Measurements from ENCODE around the gene GTF2A1L. TPM values are rescaled to one million over a fixed set of nuclear protein-coding genes. Genes with fewer than 3 reads are reported as not detected.

GTF2A1L gene
- total and polyA plus RNA-seq, 10 donors: 0.06 to 4.7 (median 0.94) TPM; not detected in 1

DNA sequence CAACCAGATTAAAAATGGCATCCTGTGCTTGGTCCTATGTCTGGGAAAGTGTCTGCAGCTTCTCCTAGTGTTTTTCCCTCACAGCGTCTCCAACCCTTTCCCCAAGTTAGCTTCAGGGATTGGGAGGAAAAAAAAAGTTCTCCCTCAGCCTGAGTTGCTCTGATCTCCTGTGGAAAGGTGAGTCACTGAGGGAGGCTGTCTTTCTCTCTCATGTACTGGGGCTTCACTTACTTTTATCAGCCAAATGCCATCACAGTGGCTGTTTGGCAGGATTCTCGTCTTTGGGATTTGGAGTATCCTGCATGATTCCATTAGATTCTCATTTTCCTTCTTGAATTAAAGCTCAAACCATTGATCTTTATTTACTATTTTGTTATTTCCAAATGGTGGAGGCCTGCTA, 18.1 kb downstream of the GTF2A1L start:
- no peak for TF ChIP-seq POLR2AphosphoS5 (IDR thresholded peaks at IDR 0.05)
- TF ChIP-seq, protein P1, sequence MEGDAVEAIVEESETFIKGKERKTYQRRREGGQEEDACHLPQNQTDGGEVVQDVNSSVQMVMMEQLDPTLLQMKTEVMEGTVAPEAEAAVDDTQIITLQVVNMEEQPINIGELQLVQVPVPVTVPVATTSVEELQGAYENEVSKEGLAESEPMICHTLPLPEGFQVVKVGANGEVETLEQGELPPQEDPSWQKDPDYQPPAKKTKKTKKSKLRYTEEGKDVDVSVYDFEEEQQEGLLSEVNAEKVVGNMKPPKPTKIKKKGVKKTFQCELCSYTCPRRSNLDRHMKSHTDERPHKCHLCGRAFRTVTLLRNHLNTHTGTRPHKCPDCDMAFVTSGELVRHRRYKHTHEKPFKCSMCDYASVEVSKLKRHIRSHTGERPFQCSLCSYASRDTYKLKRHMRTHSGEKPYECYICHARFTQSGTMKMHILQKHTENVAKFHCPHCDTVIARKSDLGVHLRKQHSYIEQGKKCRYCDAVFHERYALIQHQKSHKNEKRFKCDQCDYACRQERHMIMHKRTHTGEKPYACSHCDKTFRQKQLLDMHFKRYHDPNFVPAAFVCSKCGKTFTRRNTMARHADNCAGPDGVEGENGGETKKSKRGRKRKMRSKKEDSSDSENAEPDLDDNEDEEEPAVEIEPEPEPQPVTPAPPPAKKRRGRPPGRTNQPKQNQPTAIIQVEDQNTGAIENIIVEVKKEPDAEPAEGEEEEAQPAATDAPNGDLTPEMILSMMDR (IDR thresholded peaks at IDR 0.05 in 8 of 11, conservative IDR thresholded peaks at IDR 0.05 in 3 of 11): no peak
- no peak for TF ChIP-seq POLR2A (IDR thresholded peaks at IDR 0.05)
- WGBS, 5 donors: 71 to 83% (median 81%) methylated on average over 2 of the region's 2 CpGs
- Histone ChIP-seq H3K36me3 (no peaks in the 10 kb centered on the region), H3K4me3 (no peak overlapping the region), H3K9me3 (peaks cover 0 to 13% (median 10%) of the 10 kb centered on the region in 8 donors), H3K4me1 (no peaks in the 10 kb centered on the region), H3K27me3 (replicated peaks in 1 of 7) (peaks cover 0 to 13% (median 0%) of the 10 kb centered on the region in 7 donors), H3K27ac (no peak overlapping the region)
- DNase-seq: no peak
- intact Hi-C loops (cut with DNase I; ENCODE audit: low total_unique reads): no loop called here

DNA sequence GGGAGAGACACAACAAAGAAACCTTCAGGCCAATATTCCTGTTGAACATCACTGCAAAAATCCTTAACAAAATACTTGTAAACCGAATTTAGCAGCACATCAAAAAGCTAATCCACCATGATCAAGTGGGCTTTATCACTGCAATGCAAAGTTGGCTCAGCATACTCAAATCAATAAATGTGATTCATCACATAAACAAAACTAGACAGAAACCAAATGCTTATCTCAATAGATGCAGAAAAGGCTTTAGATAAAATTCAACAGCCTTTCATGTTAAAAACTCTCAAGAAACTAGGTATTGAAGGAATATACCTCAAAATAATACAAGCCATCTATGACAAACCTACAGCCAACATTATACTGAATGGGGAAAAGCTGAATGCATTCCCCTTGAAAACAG, 20.6 kb downstream of the GTF2A1L start:
- no peak overlapping the region for H3K27ac ChIP-seq
- no peaks in the 10 kb centered on the region for H3K36me3 ChIP-seq
- no peak for DNase-seq
- peaks cover 0 to 13% (median 0%) of the 10 kb centered on the region in 7 donors for H3K27me3 ChIP-seq (replicated peaks in 1 of 7)
- H3K4me3 ChIP-seq: no peak overlapping the region
- WGBS, 5 donors: 50 to 70% (median 55%) methylated on average over 1 of the region's 1 CpG
- TF ChIP-seq POLR2AphosphoS5 (IDR thresholded peaks at IDR 0.05) (no peak), POLR2A (IDR thresholded peaks at IDR 0.05) (no peak)
- TF ChIP-seq, protein P1 (IDR thresholded peaks at IDR 0.05 in 8 of 11, conservative IDR thresholded peaks at IDR 0.05 in 3 of 11): no peak
- intact Hi-C loops (cut with DNase I; ENCODE audit: low total_unique reads): no loop called here
- peaks cover 0 to 13% (median 10%) of the 10 kb centered on the region in 8 donors for H3K9me3 ChIP-seq
- H3K4me1 ChIP-seq: no peaks in the 10 kb centered on the region

DNA sequence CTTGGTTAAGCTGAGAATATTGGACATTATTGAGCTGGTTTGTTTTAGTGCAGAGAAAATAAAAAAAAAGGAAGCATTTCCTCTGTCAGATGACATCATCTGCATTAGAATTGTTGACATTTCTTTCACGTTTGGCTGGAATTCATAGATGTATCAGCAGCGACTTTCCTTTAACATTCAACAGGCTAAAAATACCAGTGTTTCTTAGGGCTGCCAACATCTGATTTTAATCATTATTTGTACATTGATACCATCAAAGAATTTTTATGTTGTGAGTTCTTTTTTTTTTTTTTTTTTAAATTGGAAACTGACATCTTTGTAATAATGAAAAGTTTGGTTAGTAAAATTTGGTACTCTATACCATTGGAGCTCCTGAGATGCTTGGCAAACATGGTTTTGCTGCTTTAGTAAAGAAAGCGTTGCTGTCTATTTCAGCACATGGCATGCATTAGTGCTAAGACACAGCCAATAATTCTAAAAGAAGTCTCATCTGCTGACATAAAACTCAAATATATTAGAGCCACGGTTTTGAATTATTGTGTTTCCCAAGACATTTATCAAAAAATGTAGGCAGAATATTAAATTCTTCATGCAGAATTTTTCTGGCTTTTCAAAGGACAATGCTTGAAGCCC, 33.6 kb downstream of the GTF2A1L start:
- intact Hi-C loops (cut with DNase I; ENCODE audit: low total_unique reads): no loop called here
- no peak overlapping the region for H3K27ac ChIP-seq
- TF ChIP-seq, protein P1 (IDR thresholded peaks at IDR 0.05 in 8 of 11, conservative IDR thresholded peaks at IDR 0.05 in 3 of 11): no peak
- TF ChIP-seq POLR2AphosphoS5 (IDR thresholded peaks at IDR 0.05) (no peak), POLR2A (IDR thresholded peaks at IDR 0.05) (no peak)
- no peaks in the 10 kb centered on the region for H3K9me3 ChIP-seq
- no peaks in the 10 kb centered on the region for H3K4me1 ChIP-seq
- H3K36me3 ChIP-seq: no peaks in the 10 kb centered on the region
- no peak for DNase-seq
- no peaks in the 10 kb centered on the region for H3K27me3 ChIP-seq (replicated peaks in 1 of 7)
- H3K4me3 ChIP-seq: no peak overlapping the region
- 55 to 62% (median 57%) methylated on average over 4 of the region's 4 CpGs for WGBS, 5 donors

GRCh38 chr2:48668992-48669391, 51.3 kb downstream of the GTF2A1L start:
- Histone ChIP-seq H3K9me3 (no peaks in the 10 kb centered on the region), H3K27me3 (replicated peaks in 1 of 7) (no peaks in the 10 kb centered on the region), H3K4me1 (no peaks in the 10 kb centered on the region), H3K4me3 (no peak overlapping the region), H3K36me3 (no peaks in the 10 kb centered on the region), H3K27ac (no peak overlapping the region)
- TF ChIP-seq POLR2AphosphoS5 (IDR thresholded peaks at IDR 0.05) (no peak), POLR2A (IDR thresholded peaks at IDR 0.05) (no peak)
- TF ChIP-seq, protein P1 (IDR thresholded peaks at IDR 0.05 in 8 of 11, conservative IDR thresholded peaks at IDR 0.05 in 3 of 11): no peak
- intact Hi-C loops (cut with DNase I; ENCODE audit: low total_unique reads): no loop called here
- no peak for DNase-seq
- 52 to 63% (median 59%) methylated on average over 1 of the region's 1 CpG for WGBS, 5 donors
